ENCODE data around the gene SKP2.

DNA sequence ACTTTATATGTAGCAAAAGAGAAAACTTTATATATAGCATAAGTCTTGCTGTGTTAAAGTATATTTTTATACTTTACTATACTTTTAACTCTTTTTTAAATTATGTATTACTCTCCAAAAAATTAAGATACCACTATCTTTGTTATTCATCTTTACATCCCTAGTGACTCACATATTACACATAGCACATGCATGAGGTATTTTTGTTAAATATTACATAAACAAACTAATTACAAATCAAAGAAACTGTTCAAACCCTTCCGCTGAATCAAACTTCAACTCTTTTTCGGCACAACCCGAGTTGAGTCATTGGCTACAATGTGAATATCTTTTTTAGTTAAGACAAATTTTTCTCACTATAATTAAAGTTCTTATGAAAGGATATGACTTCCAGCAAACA lies 57.8 kb downstream of the SKP2 start:
- TF ChIP-seq CTCF (IDR thresholded peaks at IDR 0.05) (no peak), POLR2A (IDR thresholded peaks at IDR 0.05) (no peak), POLR2AphosphoS5 (IDR thresholded peaks at IDR 0.05) (no peak), EP300 (IDR thresholded peaks at IDR 0.05) (no peak)

Measured in upper lobe of left lung (tissue), 4 donors.